NCI-H2227 treated with DMSO at 0.1 percent for 48 hours (cell line): ENCODE measurements around the gene CCDC73.
"Not testable (repeated sequence)": the region's sequence is repeated elsewhere in the genome, so short reads cannot be mapped to it uniquely, and the experiment has no call there.

ENCODE experiments used
- DNase-seq: peaks from one replicate; lab custom pipeline; 2025; lab: John Stamatoyannopoulos, UW

CCDC73 gene

GRCh38 chr11:32705309-32706033 lies 89.0 kb downstream of the CCDC73 start:
- no peak for DNase-seq

GRCh38 chr11:32704775-32705174 lies 89.7 kb downstream of the CCDC73 start:
- DNase-seq: no peak

DNA sequence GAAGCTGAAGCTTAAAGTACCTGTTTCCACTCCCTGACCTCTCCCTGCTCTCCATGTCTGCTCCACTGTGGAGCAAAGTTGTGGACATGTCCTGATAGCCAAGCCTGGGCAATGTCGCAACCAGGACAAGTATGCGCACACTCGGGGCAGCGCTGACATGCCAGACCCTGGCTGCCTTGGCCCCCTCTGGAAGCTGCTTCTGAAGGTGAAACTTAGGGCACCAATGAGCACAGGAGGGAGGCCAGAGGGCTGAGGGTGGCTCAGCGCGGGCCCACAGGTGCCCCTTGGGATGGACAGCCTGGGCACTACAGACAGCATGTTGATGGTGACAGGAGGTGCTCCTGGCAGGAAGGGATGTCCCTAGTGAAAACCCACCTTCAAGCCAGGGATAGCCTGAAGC lies 90.2 kb downstream of the CCDC73 start:
- no peak for DNase-seq

DNA sequence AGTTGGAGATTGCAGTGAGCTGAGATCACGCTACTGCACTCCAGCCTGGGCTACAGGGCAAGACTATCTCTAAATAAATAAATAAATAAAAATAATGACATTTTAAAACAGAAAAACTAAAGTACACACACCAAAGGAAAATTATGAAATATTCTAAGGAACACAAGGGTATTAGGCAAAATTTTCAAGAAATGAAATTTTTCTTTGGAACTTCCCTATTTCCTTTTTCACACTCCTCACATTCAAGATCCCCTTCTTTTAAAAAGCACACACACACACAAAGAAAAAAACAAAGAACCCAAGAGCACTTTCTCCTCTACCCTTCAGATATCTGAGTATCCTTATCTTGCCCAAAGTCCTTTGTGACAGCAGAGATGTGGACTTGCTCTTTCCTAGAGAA lies 92.8 kb downstream of the CCDC73 start:
- no peak for DNase-seq

DNA sequence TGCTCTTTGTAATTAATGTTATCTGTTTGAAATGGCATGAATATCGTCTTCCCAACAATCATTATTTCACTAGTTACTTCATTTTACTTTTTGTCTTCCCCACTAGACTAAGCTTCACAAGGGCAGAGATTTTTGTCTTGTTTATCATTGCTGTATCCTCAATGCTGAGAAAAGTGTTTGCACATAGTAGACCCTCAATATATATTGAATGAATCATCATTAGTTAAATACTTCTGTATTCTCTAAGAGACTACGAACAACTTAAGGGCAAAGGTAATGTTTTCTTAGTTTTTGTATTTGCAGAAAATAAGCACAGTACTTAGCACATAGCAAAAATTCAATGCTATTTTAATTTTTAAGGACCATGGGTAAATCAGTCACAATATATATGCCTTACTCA lies 95.9 kb downstream of the CCDC73 start:
- DNase-seq: no peak

GRCh38 chr11:32671051-32671450 lies 123.4 kb downstream of the CCDC73 start:
- no peak for DNase-seq

- DNase-seq: no peak
Observed at GRCh38 chr11:32659672-32660071, 134.8 kb downstream of the CCDC73 start.

- no peak for DNase-seq
Observed at GRCh38 chr11:32658639-32659406, 135.6 kb downstream of the CCDC73 start.

DNA sequence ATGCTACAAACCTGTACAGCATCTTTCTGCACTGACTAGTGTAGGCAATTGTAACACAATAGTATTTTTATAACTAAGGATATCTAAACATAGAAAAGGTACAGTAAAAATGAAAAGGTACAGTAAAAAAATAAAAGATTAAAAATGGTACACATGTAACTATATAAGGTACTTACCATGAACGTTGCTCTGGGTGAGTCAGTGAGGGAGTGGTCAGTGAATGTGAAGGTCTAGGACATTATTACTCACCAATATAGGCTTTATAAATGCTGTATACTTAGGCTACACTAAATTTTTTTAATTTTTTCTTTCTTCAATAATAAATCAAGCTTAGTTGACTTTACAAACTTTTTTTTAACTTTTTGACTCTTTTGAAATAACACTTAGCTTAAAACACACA lies 150.9 kb downstream of the CCDC73 start:
- no peak for DNase-seq

DNA sequence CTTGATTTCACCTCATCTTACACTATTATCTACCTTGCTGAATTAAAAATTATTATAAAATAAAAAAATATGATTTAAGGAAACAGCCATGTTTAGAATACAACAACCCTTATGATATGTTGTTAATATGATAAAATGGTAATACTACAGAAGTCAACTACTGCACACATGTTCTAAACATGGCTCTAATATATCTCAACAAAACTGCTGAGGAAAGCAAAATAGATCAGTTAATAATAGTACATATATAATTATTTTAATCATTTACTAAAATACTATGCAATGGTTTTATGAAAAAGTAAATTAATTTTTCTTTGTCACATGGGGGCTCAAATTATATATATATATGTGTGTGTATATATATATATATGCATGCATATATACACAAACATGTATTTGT lies 153.1 kb downstream of the CCDC73 start:
- no peak for DNase-seq

GRCh38 chr11:32635819-32636218 lies 158.6 kb downstream of the CCDC73 start:
- DNase-seq: no peak

- no peak for DNase-seq
Observed at GRCh38 chr11:32630844-32631243, 163.6 kb downstream of the CCDC73 start.

DNA sequence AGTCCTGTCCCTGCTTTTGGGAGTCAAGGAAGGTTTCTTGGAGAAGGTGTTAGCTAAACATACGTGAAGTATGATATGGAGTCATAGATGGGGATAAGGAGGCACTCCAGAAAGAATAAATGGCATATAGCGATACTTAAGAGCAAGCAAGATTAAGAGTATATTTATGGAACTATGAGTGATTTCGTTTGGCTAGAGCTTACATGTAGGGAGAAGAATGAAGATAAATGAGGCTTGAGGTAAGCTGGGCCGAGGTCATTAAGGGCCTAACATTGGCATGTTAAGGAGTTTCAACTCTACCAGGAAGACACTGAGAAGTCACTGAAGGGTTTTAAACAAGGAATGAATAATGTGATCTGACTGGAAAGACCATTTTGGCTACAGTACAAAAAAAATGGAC lies 177.6 kb downstream of the CCDC73 start:
- DNase-seq: no peak

GRCh38 chr11:32615422-32615821 lies 179.0 kb downstream of the CCDC73 start:
- no peak for DNase-seq

GRCh38 chr11:32613500-32614151 lies 180.8 kb downstream of the CCDC73 start:
- DNase-seq: no peak

- DNase-seq: no peak
Observed at GRCh38 chr11:32610797-32611352, 183.6 kb downstream of the CCDC73 start.

- not testable (repeated sequence) for DNase-seq
Observed at GRCh38 chr11:32608826-32609225, 185.6 kb downstream of the CCDC73 start.

DNA sequence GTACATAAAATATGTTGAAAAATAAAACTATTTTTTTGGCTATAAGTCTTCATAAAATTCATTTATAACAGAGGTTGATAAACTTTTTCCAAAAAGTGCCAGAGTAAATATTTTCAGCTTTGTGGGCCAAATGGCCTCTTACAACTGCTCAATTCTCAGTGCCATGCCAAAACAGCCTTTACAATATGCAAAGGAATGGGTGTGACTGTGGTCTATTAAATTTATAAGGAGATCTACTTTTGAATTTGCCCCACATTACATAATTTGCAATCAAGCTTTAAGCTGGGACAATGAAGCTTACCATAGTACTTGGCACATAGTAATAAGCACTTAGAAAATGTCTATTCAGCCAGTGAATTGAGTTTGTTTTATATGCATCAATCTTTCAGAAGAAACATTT lies 188.2 kb downstream of the CCDC73 start:
- DNase-seq: no peak

DNA sequence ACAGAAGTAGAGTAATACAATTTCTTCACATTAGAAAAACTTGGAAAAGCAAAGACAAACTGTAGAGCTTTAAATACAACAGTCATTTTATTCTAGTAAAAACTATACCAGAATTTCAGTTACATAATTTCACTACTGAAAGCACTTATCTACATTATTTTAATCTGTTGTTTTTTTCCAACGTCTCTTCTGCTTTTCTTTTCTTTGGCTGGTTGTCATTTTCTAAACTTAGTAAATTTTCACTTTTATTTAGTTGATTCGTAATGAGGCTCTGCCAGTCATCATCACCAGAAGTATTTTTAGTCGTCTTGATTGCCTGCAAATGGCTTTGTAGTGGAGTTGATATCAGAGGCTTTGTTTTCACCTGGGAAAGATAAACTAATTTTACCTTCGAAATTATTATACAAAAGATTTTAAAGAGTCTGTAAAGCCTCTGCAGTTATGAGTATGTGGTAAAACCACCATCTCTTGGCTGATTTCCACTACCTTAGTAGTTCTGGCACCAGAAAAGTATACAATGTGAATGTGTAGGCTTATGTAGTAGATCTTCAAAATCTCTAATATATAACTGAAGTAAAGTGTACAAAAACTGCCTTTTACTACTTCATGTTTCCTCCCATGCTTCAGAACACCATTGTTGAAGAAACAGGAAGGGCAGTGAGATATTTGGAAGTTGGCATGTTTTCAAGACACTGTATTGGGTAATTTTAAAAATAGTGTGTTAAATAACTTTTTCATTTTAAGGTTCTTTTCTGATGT lies 191.6 kb downstream of the CCDC73 start:
- no peak for DNase-seq

GRCh38 chr11:32597921-32598320 lies 196.5 kb downstream of the CCDC73 start:
- DNase-seq: no peak

DNA sequence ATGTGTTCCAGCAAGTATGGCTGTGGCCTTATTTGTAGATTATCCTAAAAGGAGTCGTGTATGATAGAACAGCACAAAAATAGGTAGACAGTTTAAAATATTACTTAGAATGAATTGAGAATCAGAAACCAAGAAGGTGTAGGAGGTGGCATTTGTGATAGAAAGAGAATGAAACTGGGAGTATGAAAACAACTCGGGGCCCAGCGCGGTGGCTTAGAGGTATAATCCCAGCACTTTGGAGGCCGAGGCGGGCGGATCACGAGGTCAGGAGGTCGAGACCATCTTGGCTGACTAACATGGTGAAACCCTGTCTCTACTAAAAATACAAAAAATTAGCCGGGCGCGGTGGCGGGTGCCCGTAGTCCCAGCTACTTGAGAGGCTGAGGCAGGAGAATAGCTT lies 198.3 kb downstream of the CCDC73 start:
- not testable (repeated sequence) for DNase-seq

DNA sequence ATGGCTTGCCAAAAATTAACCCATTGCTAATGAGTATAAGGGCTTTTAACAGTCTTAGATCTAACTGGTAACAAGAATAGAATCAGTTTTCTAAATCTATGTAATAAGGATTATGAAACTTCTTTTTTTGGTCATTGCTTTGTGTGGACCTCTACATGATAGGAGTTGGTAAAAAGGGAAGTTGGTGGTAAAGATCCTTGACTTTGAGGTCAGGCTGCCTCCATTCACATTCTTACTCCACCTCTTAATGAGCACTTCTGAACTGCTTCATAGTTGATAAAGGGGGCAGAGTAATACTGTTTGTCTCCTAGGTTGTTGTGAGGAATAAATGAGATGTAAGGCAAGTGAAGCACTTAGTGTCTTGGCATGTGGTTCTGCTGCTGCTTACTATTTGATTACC lies 200.2 kb downstream of the CCDC73 start:
- DNase-seq: no peak
